ENCODE results near the gene SLIT3.

- TF ChIP-seq, protein P1, sequence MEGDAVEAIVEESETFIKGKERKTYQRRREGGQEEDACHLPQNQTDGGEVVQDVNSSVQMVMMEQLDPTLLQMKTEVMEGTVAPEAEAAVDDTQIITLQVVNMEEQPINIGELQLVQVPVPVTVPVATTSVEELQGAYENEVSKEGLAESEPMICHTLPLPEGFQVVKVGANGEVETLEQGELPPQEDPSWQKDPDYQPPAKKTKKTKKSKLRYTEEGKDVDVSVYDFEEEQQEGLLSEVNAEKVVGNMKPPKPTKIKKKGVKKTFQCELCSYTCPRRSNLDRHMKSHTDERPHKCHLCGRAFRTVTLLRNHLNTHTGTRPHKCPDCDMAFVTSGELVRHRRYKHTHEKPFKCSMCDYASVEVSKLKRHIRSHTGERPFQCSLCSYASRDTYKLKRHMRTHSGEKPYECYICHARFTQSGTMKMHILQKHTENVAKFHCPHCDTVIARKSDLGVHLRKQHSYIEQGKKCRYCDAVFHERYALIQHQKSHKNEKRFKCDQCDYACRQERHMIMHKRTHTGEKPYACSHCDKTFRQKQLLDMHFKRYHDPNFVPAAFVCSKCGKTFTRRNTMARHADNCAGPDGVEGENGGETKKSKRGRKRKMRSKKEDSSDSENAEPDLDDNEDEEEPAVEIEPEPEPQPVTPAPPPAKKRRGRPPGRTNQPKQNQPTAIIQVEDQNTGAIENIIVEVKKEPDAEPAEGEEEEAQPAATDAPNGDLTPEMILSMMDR (IDR thresholded peaks at IDR 0.05): no peak
- TF ChIP-seq POLR2A (IDR thresholded peaks at IDR 0.05): no peak
Observed at GRCh38 chr5:168890816-168891812, 409.8 kb downstream of the SLIT3 start.
